HS-5 (cell line): ENCODE results near the gene DAP3.

ENCODE experiments used
- DNase-seq: peaks from one replicate; pipeline ENCODE4 v3.0.0-alpha.2; 2012; ENCODE audit warnings: low read depth

Gene DAP3

GRCh38 chr1:155776414-155776813, 87.5 kb downstream of the DAP3 start:
- no peak for DNase-seq

DNA sequence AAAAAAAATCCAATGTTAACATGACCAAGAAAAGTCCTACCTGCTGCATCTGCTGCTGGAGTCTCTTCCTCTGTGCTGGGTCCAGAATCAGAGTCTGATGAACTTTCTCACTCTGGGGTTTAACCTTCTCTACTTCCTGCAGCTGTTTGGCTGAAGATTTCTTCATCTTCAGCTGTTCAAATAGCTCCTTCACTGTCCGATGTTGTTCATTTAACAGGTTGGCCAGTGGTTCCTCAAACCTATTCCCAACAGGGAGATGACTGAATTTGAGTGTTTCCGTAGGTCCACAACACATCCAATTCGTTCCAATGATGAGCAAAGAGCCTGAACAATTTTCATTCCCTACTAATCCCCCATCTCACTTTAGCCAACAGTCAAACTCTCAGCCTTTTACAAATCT, 88.7 kb downstream of the DAP3 start:
- no peak for DNase-seq
